ENCODE results near the gene IL23A.
"Not testable (repeated sequence)": the region's sequence is repeated elsewhere in the genome, so short reads cannot be mapped to it uniquely, and the experiment has no call there.

The IL23A gene

GRCh38 chr12:56326533-56326932 is 12.2 kb upstream of the IL23A start:
- DNase-seq, result no peak

GRCh38 chr12:56330936-56331490 is 7.7 kb upstream of the IL23A start:
- DNase-seq, result no peak

GRCh38 chr12:56332512-56333196 is 6.0 kb upstream of the IL23A start:
- DNase-seq, result no peak

- DNase-seq, result no peak
These were observed 5.4 kb upstream of the IL23A start for GRCh38 chr12:56333197-56333678.

GRCh38 chr12:56333679-56334489 is 4.8 kb upstream of the IL23A start, which contains the start of gene PAN2:
TSS of gene PAN2 (minus strand) at chr12:56334000. CDS start at chr12:56333094, 906 bp downstream.
- peak; percentile 85 for DNase-seq

- DNase-seq, result no peak
These were observed 4.2 kb upstream of the IL23A start for GRCh38 chr12:56334490-56334793.

- not testable (repeated sequence) for DNase-seq
These were observed 3.2 kb upstream of the IL23A start for GRCh38 chr12:56335527-56335926.

- no peak for DNase-seq
These were observed 2.1 kb upstream of the IL23A start for GRCh38 chr12:56336361-56337167.

GRCh38 chr12:56337753-56338251 is 882 bp upstream of the IL23A start:
- no peak for DNase-seq

GRCh38 chr12:56339158-56339422 is 406 bp downstream of the IL23A start:
- no peak for DNase-seq

- DNase-seq, result no peak
These were observed 2.9 kb downstream of the IL23A start for GRCh38 chr12:56341616-56342015.

GRCh38 chr12:56342290-56342689 is 3.6 kb downstream of the IL23A start:
- not testable (repeated sequence) for DNase-seq

GRCh38 chr12:56346675-56347074 is 8.0 kb downstream of the IL23A start:
- DNase-seq, result no peak

- DNase-seq, result not testable (repeated sequence)
These were observed 8.6 kb downstream of the IL23A start for GRCh38 chr12:56347255-56347654.

GRCh38 chr12:56348776-56349175 is 10.1 kb downstream of the IL23A start:
- DNase-seq, result no peak

- no peak for DNase-seq
These were observed 12.0 kb downstream of the IL23A start for GRCh38 chr12:56350662-56351061.

GRCh38 chr12:56351325-56351724 is 12.6 kb downstream of the IL23A start:
- no peak for DNase-seq

GRCh38 chr12:56358836-56359532 is 20.3 kb downstream of the IL23A start:
- no peak for DNase-seq

- DNase-seq, result peak; percentile 98
These were observed 21.4 kb downstream of the IL23A start, which contains the start of gene STAT2 for GRCh38 chr12:56359851-56360767. TSS of gene STAT2 (minus strand) at chr12:56360107. CDS start at chr12:56356571, 3,536 bp downstream.

GRCh38 chr12:56361487-56362129 is 22.9 kb downstream of the IL23A start:
- no peak for DNase-seq

Data from effector CD8-positive, alpha-beta T cell (primary cell).